NCI-H345 treated with DMSO at 0.1 percent for 48 hours (cell line): ENCODE measurements around the gene SEPTIN10.
"Not testable (repeated sequence)": the region's sequence is repeated elsewhere in the genome, so short reads cannot be mapped to it uniquely, and the experiment has no call there.

Experiments
- DNase-seq: peaks from one replicate; lab custom pipeline; 2025; ENCODE audit not compliant: unreplicated experiment; lab: John Stamatoyannopoulos, UW

Gene SEPTIN10

DNA sequence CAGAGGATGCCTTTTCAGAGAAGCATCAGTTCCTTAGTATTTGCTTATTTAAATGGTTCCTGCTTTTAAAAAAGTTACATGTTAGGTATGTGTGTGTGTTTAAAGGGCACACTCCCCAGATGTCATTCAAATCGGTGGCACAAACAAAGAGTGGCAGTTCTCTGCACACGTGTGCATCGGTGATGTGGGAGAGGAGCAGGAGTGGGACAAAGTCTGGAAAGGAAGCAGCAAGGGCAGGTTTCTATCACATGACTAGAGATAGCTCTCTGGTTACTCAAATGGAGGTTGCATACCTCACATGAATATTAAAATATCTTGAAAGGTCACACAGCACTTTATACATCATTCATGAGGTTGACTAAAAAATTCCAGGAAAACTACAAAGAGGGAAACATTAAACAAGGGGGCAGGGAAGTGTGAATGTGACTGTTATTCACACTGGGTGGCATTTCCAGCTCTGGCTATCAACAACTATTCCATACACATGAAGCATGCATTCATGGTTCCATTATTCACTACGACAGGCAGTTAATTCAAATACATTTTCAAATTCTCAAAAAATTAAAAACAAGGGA is 64.7 kb downstream of the SEPTIN10 start:
- no peak for DNase-seq

DNA sequence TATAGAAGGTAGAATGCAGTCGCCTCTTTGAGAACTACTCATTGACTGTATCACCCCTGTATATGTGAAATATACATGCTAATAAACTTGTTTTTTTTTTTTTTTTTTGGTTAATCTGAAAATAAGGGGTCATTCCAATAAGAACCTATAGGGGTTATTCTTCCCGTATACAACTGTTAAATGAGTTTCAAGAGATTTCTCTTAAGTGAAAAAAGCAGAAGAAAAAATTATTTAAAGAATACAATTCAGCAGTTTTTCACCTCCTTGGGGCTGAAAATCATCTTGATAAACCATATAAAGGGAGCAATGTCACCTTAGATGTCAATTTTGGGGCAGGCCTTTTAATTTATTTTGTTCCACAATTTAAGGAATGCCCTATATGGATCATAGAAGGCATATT is 66.5 kb downstream of the SEPTIN10 start:
- DNase-seq = no peak

DNA sequence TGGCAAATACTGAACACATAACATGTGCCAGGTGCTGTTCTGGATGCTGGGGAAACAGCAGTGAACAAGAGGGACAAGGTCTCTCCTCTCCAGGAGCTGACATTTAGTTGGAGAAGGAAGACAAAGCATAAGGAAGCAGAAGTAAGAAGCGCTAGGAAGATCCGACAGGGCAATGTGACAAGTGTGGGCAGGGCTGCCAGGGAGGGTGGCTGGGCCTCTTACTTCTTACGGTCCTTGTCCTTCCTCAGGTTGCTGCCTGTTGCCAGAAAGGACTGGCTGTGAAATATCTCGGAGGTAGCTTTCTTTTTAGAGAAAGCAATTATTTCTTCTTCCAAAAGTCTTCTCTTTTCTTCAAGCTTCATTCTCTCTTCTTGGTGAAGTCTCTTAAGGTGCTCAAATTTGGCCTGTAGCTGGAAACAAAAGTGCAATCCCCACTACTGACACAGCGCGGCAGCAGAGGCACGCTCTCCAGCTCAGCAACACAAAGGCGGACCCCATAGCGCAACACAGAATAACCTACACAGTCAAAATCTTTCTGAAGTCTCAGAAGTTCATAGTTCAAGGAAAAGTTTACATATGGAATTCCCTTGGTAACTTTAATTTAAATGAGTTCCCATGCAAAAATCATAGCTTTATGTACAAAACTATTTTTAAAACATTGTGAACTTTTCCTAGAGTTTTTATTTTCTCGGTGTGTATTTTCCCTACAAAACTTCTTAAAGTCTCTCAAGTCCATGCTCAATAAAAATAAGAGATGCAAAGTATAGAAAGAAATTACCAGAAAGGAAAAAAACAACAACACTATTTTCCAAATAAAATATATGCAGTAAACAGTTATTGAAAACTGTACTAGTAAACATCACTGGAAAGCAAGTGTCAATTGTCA is 67.7 kb downstream of the SEPTIN10 start:
- no peak for DNase-seq

DNA sequence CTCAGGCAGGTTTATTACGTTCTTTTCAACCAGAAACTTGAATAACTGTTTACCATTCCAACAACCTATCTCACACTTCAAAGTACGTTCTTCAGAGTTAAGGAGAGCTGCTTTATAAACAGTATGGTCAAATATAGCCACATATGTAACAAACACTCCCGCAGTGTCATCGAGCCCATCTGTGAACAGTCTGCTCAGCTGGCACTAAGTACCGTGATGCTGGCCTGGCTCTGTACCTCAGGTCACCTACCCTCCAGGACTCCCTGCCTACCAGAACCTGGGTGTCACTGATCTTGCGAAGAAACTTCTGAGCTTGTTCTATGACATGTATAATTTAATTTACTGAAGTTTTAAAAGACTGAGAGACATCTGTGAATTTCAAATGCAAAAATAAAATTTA is 71.4 kb downstream of the SEPTIN10 start:
- no peak for DNase-seq

DNA sequence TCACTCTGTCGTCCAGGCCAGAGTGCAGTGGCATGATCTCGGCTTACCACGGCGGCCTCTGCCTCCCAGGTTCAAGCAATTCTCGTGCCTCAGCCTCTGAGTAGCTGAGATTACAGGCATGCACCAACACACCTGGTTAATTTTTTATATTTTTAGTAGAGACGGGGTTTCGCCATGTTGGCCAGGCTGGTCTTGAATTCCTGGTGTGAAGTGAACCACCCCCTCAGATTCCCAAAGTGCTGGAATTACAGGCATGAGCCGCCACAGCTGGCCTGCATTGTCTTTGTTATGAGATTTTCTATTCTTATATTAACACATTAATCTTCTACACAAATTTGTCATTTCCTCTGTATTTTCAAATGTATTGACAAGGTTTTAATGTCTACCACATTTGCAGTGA is 75.2 kb downstream of the SEPTIN10 start:
- no peak for DNase-seq

DNA sequence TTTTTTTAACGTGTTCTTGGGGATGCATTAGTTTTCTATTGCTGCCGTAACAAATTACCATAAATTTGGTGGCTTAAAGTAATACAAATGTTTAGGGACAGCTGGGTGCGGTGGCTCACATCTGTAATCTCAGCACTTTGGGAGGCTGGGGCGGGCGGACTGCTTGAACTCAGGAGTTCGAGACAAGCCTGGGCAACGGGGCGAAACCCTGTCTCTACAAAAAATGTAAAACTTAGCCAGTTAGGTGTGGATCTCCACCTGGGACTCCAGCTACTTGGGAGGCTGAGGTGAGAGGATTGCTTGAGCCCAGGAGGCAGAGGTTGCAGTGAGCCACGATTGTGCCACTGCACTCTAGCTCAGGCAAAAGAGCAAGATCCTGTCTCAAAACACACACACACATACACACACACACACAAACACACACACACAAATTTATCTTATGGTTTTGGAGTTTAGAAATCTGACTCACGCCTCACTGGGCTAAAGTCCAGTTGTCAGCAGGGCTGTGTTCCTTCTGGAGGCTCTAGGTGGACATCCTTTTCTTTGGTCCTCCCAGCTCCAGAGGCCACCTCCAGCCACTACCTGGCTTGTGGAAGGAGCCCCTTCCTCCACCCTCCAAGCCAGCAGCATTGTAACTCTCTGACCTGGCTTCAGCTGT is 76.1 kb downstream of the SEPTIN10 start:
- DNase-seq = no peak

DNA sequence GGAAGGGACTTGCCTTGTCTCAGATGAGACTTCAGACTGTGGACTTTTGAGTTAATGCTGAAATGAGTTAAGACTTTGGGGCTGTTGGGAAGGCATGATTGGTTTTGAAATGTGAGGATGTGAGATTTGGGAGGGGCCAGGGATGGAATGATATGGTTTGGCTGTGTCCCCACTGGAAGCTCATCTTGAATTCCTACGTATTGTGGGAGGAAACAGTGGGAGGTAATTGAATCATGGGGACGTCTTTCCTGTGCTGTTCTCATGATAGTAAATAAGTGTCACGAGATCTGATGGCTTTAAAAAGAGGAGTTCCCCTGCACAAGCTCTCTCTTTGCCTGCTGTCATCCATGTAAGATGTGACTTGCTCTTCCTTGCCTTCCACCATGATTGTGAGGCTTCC is 77.2 kb downstream of the SEPTIN10 start:
- DNase-seq = not testable (repeated sequence)

DNA sequence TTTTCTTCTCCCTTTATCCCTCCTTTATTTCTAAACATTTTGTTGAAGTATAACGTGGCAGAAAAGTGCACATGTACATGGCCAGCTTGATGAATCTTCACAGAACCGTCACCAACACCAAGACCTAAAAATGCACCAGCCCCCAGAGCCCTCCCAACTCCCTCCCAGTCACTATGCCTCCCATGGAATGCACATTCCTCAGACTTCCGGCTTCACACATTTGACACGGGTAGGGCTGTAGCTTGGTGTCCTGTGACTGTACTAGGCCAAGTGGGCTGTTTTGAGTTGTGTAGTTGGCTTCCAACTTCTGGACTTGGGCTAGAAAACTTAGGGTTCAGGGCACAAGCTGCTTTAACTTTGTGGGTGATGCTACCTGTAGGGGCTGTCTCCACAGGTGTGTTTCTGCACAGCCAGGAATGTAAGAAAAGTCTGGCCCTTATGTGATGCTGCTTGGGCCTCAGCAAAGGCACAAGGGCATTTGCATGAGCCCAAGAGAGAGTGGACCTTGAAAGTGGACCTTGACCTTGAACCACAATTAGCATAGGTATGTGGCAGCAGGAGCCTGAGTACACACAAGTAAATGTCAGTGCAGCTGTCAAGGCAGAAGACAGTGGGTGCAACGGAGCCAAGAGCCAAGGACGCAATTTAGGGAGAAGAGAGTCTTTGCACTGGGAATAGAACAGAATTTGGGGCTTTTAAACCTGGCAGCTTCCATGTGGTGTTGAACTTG is 78.4 kb downstream of the SEPTIN10 start:
- DNase-seq = no peak

DNA sequence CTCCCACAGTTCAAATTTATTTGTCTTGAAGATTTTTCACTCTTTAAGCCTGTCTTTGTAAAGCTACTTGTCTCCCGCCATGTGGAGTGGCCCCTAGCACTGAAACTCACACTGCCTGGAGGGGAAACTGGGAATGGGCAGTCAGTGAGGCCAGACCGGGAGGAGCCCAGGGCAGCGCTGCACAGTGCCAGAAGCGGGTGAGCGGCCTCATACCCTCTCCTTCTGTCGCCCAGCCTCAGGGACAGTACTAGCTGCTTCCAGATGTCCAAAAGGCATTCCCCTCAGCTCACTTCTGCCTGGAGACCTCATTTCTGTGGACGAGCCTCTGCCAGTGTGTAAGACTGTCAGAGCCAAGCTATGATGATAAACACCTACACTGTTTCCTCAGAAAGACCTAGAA is 79.9 kb downstream of the SEPTIN10 start:
- DNase-seq = no peak

DNA sequence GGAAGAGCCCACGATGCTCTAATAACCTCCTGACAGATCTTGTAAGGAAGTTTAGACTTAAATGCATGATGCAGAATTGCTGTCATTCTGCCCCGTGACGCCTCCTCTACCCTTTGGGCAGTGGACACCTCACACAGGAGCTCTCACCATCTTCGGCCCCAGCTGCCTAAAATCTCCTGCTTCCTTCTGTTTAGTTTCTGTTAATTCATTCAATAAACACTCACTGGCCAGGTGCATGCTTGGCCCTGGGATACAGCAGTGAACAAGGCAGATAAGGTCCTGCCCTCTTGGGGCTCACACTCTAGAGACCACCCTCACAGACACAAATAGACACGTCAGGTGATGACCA is 81.1 kb downstream of the SEPTIN10 start:
- no peak for DNase-seq

DNA sequence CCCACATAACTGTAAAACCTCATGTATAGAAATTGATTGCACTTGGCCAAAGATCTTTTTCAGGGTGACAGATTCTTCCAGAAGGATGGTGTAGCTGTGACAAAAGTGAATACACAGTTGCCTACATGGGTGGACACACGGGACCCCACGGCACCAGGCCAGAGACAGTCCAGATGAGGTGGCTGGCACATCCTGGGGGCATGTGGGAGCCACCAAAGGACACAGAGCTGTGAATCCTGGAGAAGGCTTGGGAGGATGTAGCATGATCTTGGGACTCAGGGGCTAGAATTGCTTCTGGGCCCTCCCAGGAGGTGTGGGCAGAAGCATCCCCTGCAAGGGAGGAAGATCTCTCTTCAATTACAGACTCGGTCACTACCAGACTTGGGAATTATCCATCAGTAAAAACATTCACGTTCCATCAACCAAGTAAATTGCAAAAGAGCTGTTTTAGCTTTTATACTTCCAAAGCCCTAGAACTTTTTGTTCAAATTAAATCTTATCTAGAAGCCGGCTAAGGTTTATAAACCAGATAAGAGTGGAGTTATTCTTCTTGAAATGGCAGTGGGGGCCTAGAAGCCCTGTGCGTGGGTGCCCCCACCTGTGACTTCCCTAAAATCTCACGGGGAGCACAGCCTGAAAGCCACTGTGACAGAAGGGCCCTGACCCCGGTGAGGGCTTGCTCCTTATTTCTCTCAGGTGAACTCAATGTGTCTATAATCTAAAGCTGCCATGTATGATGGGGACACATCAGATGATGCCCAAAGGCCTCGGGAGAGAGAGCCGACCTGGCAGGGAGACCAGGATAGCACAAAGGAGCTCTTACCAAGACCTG is 81.7 kb downstream of the SEPTIN10 start:
- no peak for DNase-seq

DNA sequence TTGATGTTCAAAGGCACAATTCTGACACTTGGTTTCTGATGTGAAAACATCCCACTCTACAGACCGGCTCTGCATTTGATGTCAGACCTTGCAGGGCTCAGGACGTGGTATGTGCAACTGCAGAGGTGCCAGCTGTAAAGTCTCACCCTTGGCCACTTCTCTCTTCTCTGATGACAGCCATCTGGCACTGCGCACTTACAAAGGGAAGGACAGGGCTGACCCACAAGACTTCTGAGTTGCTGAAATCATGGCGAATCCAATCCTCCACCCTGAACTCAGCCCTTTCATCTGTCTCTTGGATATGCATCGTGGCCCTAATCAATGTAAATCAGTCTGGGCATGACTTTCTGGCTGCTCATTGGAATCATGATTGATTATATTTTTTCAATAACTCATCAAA is 82.5 kb downstream of the SEPTIN10 start:
- DNase-seq = no peak

DNA sequence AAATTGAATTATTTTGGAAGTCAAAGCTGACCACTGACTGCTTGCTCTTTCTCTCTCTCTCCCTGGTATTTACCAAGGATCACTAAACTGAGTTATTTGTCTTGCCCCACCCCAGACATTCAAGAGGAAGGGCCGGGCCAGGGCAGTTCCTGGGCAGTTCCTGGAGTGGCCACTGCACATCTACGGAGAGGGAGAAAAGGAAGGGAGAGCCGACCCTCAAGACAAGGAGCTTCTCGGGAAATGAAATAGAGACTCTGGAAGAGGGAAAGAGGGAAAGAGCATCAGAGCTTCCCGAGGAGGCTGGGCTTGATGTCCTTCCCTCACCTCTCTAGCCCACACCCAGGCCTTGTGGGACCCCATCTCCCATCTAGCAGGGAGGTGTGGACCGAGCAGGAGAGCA is 83.1 kb downstream of the SEPTIN10 start:
- DNase-seq = no peak

DNA sequence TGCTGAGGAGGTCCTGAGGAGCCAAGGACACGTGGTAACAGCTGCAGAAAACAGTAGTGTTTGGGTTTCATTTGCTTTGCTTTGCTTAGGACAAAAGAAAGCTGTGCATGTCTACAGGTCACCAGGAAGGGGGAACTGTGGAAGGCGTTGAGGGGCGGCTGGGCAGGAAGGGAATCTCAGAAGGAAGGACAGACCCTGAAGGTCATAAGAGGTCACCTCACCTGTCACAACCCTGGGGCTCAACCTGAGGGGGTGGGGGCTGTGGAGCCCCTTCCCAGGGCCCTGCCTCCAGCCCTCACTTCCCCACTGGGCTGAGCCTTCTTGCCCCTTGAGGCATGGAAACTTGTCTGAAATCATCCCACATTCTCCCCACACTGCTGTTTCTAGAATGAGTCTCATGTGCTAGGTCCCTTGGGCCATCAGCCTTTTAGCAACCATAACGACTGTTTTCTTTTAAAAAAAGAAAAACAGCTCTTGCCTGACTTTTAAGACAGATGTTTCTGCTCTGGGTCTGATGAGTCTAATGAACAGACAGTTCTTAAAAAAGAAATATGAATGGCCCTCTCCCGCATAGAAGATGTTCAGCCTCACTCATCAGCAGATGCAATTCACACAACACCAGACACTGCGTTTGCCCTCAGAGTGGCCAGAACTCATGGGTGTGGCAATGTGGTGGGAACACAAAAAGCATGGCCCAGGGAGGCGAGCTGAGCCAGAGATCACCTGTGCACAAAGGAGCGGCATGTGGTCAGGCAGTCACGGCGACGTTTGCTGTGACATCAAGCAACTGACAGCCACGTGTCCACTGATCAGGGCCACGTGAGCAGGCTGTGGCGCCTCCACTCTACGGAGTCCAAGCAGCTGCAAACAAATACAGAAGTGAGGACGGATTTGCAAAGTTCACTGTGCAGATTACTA is 84.0 kb downstream of the SEPTIN10 start:
- no peak for DNase-seq

DNA sequence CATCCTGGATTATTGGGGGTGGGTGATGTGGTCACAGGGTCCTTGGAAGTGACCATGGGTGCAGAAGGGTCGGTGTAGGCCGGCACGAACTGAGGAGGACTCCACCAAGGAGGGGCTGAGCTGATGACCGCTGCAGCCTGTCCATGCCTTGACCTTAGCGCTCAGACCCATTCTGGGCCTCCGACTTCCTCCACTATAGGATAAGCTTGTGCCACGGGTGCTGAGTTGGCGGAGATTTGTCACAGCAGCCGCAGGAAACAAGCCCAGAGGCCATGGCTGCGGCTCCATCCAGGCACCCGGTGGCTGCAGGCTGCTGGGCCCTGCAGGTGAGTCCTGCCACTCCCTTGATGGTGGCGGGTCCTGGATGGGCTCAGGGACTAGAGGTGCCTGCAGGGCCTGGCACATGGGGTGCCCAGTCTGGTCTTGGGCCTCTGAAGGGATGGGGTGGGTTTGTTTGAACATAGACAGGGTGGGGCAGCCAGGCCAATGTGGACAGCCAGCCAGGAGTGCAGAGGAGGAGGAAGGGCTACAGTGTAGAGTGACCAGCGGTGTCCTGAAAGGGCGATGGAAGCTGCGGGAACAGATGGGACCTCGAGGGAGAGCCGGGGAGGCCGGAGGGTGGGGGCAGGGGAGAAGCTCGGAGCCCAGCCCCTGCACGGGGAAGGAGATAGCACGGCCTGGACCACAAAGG is 84.8 kb downstream of the SEPTIN10 start:
- DNase-seq = no peak

DNA sequence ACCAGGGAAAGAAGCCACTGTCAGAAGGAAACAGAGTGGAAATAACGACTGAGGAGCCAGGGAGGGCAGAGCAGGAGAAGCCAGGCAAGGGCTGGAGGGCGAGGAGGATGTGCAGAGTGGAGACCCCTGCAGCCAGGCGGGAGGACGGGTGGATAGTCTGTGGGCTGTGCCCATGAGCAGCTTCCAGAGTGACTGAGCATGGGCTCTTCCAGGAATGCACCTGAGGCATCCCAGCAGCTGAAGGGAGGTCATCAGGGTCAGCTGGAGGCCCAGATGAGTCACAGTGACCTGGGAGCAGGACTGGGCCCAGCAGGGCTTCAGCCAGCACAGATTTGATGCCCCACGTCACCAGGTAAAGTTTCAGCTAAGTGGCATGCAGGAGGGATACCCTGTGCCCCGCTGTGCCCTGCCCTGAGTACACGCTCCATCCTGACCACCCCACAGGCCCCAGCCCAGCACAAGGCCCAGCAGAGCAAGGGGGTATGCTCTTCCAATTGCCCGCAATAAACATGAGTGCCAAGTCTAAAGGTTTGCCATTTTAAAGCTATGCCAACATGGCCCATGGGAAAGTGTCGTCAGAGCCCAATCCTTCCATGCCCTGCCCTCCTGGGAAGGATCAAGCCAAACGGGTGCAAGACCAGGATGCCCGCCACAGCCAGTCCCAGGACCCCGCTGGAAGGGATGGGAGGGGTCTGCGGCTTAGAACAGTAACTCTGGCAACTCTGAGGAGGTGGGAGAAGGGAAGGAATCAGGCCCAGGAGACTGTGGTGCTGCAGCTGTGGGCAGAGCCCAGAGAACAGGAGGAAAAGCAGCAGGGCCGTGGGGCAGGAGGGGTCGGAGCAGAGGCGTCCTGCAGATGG is 85.7 kb downstream of the SEPTIN10 start:
- no peak for DNase-seq

DNA sequence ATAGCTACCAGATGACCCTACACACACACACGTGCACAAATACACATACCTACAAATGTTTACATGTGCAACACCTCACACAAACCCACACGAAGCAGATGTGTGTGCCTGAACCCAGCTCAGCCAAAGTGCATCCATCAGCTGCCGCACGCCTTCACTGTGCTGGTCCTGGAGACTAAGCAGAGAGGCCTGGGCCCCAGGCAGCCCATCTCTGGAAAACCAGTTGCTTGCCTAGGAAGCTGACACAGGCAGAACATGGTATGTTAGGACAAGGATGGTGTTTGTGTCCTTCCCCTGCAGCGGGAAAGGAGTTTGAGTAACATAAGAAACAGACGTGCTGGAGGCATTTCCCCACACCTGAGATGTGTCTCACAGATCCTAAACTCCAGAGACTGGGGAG is 86.7 kb downstream of the SEPTIN10 start:
- DNase-seq = no peak

DNA sequence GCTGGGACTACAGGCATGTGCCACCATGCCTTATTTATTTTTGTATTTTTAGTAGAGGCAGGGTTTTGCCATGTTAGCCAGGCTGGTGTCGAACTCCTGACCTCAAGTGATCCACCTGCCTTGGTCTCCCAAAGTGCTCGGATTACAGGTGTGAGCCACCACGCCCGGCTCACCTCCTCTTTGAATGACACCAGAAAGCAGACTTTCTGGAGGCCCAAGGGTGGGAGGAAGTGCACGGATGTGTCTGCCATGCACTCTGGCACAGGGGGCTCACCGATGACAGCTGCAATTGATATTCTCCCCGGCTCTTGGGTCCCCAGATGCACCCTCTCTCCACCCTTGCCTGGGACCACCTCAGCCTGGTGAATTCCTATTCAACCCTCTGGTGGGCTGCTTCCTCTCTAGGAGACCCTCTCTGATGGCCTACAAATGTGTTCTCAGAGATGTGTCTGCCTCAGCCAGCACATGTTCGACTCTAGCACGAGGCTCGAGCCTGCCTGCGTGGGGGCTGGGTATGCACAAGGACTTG is 87.3 kb downstream of the SEPTIN10 start:
- DNase-seq = no peak
